Vagina (tissue), 2 donors: ENCODE data around the gene EEF1AKMT3.

Source experiments
- CTCF ChIP-seq, 3 experiments: fragments of 450-650 bp in 2 of 3; fragments of 200-600 bp in 1 of 3; sonication (generic) in 1 of 3; IDR thresholded peaks; one replicate each; pipeline ENCODE4 v1.5.1; 2017 to 2019; ENCODE audit warnings: antibody characterized with exemption in 3 of 3, mild to moderate bottlenecking in 2 of 3, moderate library complexity in 2 of 3
- POLR2A ChIP-seq, 2 donors: fragments of 450-650 bp; IDR thresholded peaks; one replicate each; pipeline ENCODE4 v1.6.1; 2017; ENCODE audit warnings: antibody characterized with exemption in 2 of 2, mild to moderate bottlenecking in 2 of 2, moderate library complexity in 2 of 2

GRCh38 chr12:57769594-57769993 is 2.8 kb upstream of the EEF1AKMT3 start:
- TF ChIP-seq CTCF (IDR thresholded peaks at IDR 0.05) (no peak), POLR2A (IDR thresholded peaks at IDR 0.05) (no peak)
